ENCODE data around the gene MAGED1. TPM values are rescaled to one million over a fixed set of nuclear protein-coding genes. Genes with fewer than 3 reads are reported as not detected.

The MAGED1 gene
- total and polyA plus RNA-seq, 2 experiments from 2014 or later, result 60.8 to 89.8 TPM

GRCh38 chrX:51905711-51906110 lies 12.3 kb downstream of the MAGED1 start:
- TF ChIP-seq STAT1 (IDR thresholded peaks at IDR 0.05; ENCODE audit: unreplicated experiment) (no peak), POLR2AphosphoS5 (IDR thresholded peaks at IDR 0.05; ENCODE audit: low read depth) (no peak), JUNB (IDR thresholded peaks at IDR 0.05; ENCODE audit: unreplicated experiment) (no peak), ZNF114 (CRISPR knock-in tag; IDR thresholded peaks at IDR 0.05) (no peak), NANOG (IDR thresholded peaks at IDR 0.05; ENCODE audit: borderline replicate concordance) (no peak), REST (IDR thresholded peaks at IDR 0.05; ENCODE audit: unreplicated experiment) (no peak), EZH2phosphoT487 (IDR thresholded peaks at IDR 0.05; ENCODE audit: unreplicated experiment) (no peak), CREB1 (CRISPR knock-in tag; IDR thresholded peaks at IDR 0.05; ENCODE audit: low read depth) (no peak), ZNF331 (CRISPR knock-in tag; IDR thresholded peaks at IDR 0.05; ENCODE audit: low read depth) (no peak), EZH2 (IDR thresholded peaks at IDR 0.05; ENCODE audit: low read depth, unreplicated experiment) (no peak)
- TF ChIP-seq, protein P1, sequence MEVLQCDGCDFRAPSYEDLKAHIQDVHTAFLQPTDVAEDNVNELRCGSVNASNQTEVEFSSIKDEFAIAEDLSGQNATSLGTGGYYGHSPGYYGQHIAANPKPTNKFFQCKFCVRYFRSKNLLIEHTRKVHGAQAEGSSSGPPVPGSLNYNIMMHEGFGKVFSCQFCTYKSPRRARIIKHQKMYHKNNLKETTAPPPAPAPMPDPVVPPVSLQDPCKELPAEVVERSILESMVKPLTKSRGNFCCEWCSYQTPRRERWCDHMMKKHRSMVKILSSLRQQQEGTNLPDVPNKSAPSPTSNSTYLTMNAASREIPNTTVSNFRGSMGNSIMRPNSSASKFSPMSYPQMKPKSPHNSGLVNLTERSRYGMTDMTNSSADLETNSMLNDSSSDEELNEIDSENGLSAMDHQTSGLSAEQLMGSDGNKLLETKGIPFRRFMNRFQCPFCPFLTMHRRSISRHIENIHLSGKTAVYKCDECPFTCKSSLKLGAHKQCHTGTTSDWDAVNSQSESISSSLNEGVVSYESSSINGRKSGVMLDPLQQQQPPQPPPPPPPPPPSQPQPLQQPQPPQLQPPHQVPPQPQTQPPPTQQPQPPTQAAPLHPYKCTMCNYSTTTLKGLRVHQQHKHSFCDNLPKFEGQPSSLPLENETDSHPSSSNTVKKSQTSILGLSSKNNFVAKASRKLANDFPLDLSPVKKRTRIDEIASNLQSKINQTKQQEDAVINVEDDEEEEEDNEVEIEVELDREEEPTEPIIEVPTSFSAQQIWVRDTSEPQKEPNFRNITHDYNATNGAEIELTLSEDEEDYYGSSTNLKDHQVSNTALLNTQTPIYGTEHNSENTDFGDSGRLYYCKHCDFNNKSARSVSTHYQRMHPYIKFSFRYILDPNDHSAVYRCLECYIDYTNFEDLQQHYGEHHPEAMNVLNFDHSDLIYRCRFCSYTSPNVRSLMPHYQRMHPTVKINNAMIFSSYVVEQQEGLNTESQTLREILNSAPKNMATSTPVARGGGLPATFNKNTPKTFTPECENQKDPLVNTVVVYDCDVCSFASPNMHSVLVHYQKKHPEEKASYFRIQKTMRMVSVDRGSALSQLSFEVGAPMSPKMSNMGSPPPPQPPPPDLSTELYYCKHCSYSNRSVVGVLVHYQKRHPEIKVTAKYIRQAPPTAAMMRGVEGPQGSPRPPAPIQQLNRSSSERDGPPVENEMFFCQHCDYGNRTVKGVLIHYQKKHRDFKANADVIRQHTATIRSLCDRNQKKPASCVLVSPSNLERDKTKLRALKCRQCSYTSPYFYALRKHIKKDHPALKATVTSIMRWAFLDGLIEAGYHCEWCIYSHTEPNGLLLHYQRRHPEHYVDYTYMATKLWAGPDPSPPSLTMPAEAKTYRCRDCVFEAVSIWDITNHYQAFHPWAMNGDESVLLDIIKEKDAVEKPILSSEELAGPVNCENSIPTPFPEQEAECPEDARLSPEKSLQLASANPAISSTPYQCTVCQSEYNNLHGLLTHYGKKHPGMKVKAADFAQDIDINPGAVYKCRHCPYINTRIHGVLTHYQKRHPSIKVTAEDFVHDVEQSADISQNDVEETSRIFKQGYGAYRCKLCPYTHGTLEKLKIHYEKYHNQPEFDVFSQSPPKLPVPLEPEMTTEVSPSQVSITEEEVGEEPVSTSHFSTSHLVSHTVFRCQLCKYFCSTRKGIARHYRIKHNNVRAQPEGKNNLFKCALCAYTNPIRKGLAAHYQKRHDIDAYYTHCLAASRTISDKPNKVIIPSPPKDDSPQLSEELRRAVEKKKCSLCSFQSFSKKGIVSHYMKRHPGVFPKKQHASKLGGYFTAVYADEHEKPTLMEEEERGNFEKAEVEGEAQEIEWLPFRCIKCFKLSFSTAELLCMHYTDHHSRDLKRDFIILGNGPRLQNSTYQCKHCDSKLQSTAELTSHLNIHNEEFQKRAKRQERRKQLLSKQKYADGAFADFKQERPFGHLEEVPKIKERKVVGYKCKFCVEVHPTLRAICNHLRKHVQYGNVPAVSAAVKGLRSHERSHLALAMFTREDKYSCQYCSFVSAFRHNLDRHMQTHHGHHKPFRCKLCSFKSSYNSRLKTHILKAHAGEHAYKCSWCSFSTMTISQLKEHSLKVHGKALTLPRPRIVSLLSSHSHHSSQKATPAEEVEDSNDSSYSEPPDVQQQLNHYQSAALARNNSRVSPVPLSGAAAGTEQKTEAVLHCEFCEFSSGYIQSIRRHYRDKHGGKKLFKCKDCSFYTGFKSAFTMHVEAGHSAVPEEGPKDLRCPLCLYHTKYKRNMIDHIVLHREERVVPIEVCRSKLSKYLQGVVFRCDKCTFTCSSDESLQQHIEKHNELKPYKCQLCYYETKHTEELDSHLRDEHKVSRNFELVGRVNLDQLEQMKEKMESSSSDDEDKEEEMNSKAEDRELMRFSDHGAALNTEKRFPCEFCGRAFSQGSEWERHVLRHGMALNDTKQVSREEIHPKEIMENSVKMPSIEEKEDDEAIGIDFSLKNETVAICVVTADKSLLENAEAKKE (CRISPR knock-in tag; IDR thresholded peaks at IDR 0.05), result no peak
- TF ChIP-seq, protein P2, sequence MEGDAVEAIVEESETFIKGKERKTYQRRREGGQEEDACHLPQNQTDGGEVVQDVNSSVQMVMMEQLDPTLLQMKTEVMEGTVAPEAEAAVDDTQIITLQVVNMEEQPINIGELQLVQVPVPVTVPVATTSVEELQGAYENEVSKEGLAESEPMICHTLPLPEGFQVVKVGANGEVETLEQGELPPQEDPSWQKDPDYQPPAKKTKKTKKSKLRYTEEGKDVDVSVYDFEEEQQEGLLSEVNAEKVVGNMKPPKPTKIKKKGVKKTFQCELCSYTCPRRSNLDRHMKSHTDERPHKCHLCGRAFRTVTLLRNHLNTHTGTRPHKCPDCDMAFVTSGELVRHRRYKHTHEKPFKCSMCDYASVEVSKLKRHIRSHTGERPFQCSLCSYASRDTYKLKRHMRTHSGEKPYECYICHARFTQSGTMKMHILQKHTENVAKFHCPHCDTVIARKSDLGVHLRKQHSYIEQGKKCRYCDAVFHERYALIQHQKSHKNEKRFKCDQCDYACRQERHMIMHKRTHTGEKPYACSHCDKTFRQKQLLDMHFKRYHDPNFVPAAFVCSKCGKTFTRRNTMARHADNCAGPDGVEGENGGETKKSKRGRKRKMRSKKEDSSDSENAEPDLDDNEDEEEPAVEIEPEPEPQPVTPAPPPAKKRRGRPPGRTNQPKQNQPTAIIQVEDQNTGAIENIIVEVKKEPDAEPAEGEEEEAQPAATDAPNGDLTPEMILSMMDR (conservative IDR thresholded peaks at IDR 0.05; ENCODE audit: low read depth in 2 of 2), result no peak
- TF ChIP-seq, protein P3, sequence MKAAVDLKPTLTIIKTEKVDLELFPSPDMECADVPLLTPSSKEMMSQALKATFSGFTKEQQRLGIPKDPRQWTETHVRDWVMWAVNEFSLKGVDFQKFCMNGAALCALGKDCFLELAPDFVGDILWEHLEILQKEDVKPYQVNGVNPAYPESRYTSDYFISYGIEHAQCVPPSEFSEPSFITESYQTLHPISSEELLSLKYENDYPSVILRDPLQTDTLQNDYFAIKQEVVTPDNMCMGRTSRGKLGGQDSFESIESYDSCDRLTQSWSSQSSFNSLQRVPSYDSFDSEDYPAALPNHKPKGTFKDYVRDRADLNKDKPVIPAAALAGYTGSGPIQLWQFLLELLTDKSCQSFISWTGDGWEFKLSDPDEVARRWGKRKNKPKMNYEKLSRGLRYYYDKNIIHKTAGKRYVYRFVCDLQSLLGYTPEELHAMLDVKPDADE (IDR thresholded peaks at IDR 0.05), result no peak
- H3K27me3 ChIP-seq (ENCODE audit: insufficient read depth), result no peaks in the 10 kb centered on the region
- no peak overlapping the region for H3K27ac ChIP-seq (ENCODE audit: low read depth)
- H3K4me2 ChIP-seq, result no peak overlapping the region
- DNase-seq (ENCODE audit: low spot score) (no peak), ATAC-seq (no peak)
- H3K27ac Mint-ChIP-seq, result no peak overlapping the region
- H3K4me1 Mint-ChIP-seq, result no peaks in the 10 kb centered on the region
- no peaks in the 10 kb centered on the region for H3K27me3 Mint-ChIP-seq (ENCODE audit: insufficient read depth, low read depth, poor library complexity)
- no peaks in the 10 kb centered on the region for H3F3A ChIP-seq (replicated peaks; ENCODE audit: low read depth)
- no peaks in the 10 kb centered on the region for H3K9me3 Mint-ChIP-seq
- H3K79me2 ChIP-seq (replicated peaks; ENCODE audit: insufficient read depth), result no peaks in the 10 kb centered on the region
- no peaks in the 10 kb centered on the region for H3K36me3 ChIP-seq (ENCODE audit: insufficient read depth)
- no peak overlapping the region for H3K4me3 ChIP-seq
- H3K4me3 Mint-ChIP-seq, result no peak overlapping the region
- no peak overlapping the region for H2AFZ ChIP-seq
- peaks cover 28% of the 10 kb centered on the region for H3K36me3 Mint-ChIP-seq (ENCODE audit: low read depth)
- no peaks in the 10 kb centered on the region for H3K4me1 ChIP-seq (ENCODE audit: insufficient read depth)
- no peaks in the 10 kb centered on the region for H4K20me1 ChIP-seq (replicated peaks; ENCODE audit: insufficient read depth)
- H3K9me2 ChIP-seq (ENCODE audit: insufficient read depth), result no peaks in the 10 kb centered on the region

Data from GM23338 (cell line).